ENCODE data around the gene TOR3A.
"Not testable (repeated sequence)": the region's sequence is repeated elsewhere in the genome, so short reads cannot be mapped to it uniquely, and the experiment has no call there.

TOR3A gene

DNA sequence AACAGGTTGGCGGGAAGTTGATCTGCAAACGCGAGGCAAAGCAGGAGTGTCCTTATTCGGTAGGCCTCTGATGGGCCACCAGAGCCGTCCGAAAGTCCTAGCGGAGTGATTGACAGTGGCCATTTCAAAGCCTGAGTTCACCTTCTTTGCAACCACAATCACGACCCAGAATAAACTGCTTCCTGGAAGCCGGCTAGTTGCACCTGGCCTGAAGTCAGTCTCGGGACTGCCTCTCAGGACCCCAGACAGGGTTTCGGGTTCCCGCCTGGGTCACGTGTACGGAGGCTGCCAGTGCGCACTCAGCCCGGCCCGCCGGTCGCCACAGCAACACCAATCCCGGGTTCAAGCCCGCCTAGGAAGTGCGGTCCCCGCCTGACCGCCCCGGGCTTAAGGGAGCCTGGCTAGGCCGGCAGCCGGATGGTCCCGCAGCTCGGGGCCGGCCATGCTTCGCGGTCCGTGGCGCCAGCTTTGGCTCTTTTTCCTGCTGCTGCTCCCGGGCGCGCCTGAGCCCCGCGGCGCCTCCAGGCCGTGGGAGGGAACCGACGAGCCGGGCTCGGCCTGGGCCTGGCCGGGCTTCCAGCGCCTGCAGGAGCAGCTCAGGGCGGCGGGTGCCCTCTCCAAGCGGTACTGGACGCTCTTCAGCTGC lies at the start of gene TOR3A:
TSS of gene TOR3A (plus strand) at position 384 of the 646 bp plus-strand sequence. CDS start at position 443, 59 bp downstream.
- peak; percentile 96 for DNase-seq

GRCh38 chr1:179034720-179035119 lies 47.1 kb upstream of the TOR3A start:
- DNase-seq = no peak

- DNase-seq = no peak
These were observed 44.9 kb upstream of the TOR3A start for GRCh38 chr1:179036844-179037465.

DNA sequence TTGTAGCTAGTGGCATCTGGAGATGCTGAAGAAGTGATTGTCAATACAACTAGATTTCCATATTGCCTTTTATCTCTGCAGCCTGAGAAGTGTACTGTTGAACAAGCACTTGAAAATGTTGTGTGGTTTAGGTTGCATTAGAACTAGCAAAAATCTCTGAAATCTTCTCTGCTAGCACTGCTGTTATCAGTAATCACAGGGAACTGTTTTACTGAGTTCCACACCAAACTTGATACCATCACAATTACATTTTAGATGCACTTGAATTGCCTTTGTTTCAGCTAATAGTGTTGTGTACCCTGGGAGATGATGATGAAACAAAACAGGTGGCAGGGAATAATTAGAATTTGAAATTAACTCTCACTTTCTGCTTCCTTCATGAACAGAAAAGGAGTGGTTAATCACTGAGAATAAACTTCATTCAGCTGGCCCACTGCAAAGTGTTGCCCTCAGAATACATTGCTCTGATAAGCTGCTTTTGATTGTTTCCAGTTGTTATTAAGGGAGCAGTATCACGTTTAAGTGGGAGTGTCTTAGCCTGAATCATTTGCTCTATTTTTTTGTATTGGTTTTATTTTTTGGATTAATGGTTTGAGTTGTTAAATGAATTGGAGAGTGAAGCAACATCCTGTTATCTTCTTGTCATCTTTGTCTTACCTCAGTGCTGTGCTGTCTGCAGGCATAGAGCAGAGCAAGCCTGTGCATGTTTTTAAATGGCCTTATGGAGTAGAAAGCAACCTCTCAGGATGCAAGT lies 43.2 kb upstream of the TOR3A start:
- DNase-seq = no peak

GRCh38 chr1:179039502-179040174 lies 42.2 kb upstream of the TOR3A start:
- DNase-seq = not testable (repeated sequence)

GRCh38 chr1:179040175-179040551 lies 41.7 kb upstream of the TOR3A start:
- DNase-seq = not testable (repeated sequence)

- DNase-seq = no peak
These were observed 39.8 kb upstream of the TOR3A start for GRCh38 chr1:179042087-179042486.

GRCh38 chr1:179042700-179043099 lies 39.2 kb upstream of the TOR3A start:
- DNase-seq = no peak

DNA sequence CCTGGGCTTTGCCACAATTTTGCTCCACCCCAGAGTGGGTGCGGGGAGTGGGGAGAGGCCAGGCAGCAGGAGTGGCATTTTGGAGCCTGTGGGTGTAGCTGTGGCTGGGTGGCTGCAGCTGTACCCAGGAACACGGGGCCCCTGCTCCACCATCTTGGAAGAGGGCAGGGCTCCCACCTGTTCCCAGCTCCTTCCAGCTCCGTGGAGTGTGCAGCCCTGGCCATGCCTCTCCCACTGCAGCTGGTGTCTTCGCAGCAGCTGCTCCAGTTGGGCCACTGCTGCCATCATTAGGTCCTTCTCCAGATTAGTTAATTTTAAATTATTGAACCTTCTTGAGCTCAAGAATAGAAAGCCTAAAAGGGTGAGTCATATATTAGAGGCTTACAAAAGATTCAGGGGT lies 38.6 kb upstream of the TOR3A start:
- DNase-seq = no peak

GRCh38 chr1:179043907-179044306 lies 38.0 kb upstream of the TOR3A start:
- DNase-seq = no peak

GRCh38 chr1:179046808-179047635 lies 34.8 kb upstream of the TOR3A start:
- DNase-seq = no peak

DNA sequence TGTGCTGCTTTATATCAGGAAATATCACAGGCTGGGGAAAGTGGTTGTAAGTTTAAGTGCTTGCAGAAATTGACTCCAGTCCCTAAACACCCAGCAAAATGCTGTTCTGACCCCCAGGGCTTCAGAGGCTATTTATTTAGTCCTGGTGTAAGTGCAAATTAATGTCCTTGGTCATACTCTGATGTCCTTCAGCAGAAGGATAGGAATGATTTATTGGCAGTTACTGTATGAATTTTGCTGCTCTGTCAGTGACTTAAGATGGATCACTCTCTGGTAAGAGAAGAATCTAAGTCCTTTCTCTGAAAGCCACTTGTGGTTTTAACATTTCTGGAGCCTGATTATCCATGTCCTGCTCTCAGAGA lies 34.3 kb upstream of the TOR3A start:
- DNase-seq = no peak

DNA sequence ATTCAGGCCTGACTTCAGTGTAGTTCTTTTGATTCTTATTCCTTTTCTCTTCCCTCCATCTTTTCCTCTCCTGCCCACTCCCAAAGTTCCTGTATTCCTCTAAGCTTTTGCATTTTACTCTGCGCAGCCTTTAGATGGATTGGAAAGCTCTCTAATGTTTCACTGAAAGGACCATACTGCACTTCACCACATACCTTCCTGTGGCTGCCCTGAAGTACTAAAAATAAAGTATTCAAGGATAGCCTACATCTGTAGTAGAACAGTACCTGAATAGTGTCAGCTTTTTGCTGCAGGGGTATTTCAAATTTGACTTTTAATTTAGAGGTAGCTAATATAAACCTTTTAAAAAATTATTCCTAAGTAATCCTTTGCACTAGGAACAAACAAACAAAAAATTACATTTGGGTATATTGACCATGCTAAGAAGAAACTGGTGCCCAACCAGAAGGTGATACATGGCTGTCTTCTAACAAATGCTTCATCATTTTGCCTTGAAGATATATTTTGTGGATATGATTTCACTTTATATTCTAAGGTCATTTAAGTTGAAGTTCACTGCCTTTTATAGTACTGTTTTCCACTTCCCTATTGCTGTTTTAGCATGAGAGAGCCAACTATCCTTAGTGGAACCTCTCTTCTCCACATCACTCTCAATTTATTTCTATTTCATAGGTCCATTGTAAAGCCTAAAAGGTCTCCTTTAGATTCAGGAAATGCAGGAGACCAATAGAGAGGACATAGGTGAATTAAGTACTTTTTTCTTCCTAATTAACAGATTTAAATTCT lies 33.3 kb upstream of the TOR3A start:
- no peak for DNase-seq

GRCh38 chr1:179052776-179053175 lies 29.1 kb upstream of the TOR3A start:
- no peak for DNase-seq

GRCh38 chr1:179053486-179053885 lies 28.4 kb upstream of the TOR3A start:
- no peak for DNase-seq

DNA sequence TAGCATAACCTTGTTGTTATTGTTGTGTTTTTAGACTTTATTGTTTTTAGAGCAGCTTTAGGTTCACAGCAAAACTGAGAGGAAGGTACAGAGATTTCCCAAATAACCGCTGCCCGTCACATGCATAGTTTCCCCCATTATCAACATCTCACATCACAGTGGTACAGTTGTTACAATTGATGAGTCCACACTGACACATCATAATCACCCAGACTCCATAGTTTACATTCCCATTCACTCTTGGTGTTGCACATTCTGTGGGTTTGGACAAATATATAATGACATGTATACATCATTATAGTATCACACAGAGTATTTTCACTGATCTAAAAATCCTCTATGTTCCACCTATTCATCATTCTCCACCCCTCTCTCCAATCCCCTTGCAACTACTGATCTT lies 25.9 kb upstream of the TOR3A start:
- DNase-seq = no peak

DNA sequence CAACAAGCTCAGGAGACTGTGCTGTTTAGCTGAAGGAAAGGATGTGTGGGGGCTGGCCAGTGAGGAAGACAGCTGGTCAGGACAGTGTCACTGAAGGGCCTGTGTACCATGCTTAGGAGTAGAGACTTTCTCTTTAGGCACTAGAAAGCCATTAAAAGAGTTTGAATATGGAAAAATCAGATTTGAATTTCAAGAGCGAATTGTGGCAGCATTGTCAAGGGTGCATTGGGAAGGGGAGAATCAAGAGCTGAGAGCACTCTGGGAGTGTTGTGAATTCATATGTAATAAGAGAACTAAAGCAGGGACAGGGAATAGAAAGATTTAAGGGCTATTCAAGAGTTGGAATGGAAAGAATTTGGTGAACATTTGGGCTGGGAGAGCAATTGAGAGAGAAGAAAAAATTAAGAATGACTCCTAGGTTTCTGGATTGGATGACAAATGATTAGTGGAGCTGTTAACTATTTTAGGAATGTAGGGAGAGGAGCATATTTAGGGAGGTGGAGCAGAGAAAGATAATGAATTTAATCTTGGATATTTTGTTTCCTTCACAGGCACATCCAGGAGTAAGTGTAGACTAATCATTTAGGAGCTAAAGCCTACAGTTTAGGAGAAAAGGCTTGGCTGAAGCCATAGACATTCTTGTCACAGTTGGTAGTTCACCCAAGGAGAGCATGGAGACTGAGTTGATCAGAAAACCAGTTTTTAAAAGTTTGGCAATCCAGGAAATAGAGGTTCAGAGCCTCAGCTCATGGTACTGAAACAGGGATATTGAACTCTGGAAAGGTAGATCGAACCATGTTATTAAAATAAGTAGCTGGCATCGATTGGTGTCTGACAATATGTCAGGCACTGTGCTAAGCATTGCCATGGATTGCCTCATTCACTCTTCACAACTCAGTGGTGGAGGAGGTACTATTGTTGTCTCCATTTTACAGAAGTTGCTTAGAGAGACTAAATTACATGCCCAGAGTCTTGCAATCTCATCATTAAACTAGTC lies 23.1 kb upstream of the TOR3A start:
- no peak for DNase-seq

- no peak for DNase-seq
These were observed 20.2 kb upstream of the TOR3A start for GRCh38 chr1:179061360-179062282.

DNA sequence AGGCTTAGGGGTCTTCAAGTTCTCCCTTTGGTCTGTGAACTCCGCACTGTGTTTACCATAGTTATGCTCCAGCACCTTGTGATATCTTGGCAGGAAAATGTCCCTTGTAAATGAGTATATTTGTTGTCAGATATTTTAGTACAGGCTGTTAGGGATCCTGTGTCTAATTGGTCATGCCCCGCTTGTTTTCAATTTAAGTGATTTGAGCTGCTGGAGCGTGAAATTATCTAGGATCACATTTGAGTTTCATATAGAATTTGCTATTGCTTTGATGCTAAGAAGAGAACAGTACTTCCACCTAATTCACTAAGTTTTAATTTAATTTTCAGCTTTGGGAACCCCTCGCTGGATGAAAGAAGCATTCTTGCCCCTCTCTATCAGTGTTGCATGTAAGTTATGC lies 15.4 kb upstream of the TOR3A start:
- no peak for DNase-seq
